Kidney epithelial cell (primary cell): ENCODE results near the gene NBAS. TPM values are rescaled to one million over a fixed set of nuclear protein-coding genes. Genes with fewer than 3 reads are reported as not detected.

Experiments used
- DNase-seq: peaks from one replicate; pipeline ENCODE4 v3.0.0-alpha.2; 2010; ENCODE audit warnings: low read depth
- H3K27me3 ChIP-seq: 2 replicates; pipeline ENCODE4 v1.6.0; 2011; ENCODE audit warnings: low read length; ENCODE audit not compliant: control insufficient read depth, insufficient read depth
- H3K36me3 ChIP-seq: 2 replicates; pipeline ENCODE4 v1.5.1; 2011; ENCODE audit warnings: low read length; ENCODE audit not compliant: control insufficient read depth, insufficient read depth
- H3K4me3 ChIP-seq: 2 replicates; pipeline ENCODE4 v1.5.1; 2011; ENCODE audit warnings: low read depth, mild to moderate bottlenecking, control low read depth, low read length
- CTCF ChIP-seq: IDR thresholded peaks from 2 replicates; pipeline ENCODE4 v1.5.1; 2011; ENCODE audit warnings: mild to moderate bottlenecking, moderate library complexity, low read length, control low read depth, inconsistent platforms; ENCODE audit not compliant: insufficient read depth, poor library complexity, severe bottlenecking
- total RNA-seq: library from RNA; depleted of rRNA; stranded (reverse); fragments of >200 nt; gene quantifications from 2 replicates; pipeline ENCODE4 v1.2.3, GENCODE V29; 2015

Gene NBAS
- total RNA-seq, 1 donor from 2014 or later: 67.0 TPM

DNA sequence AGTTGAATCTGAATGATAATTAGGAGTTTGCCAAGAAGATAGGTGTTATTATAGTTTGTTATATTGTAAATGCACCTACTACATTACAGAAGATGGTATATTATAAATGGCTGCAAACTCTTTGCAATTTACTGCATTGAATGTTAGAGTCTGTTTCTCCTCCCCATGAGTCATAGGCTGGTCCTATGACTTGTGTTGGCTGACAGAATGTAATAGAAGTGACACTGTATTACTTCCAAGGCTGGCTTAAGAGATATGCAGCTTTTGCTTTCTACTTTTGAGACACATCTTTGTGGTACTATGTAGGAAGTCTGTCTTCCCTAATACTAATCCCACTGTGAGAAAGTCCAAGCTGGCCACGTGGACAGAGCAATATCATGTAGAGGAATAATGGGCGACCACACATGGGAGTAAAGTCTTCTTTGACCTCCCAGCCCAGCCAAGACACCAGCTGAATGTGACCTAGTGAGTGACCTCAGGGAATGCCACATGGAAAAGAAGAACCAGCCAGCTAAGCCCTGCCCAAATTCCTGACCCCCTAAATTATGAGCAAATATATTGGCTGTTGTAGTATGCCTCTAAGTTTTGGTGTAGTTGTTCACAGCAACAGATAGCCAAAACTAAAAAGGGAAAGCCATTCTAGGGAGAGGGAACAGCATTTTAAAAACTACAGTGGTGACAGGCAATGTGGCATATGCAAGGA is 23.8 kb upstream of the NBAS start:
- Histone ChIP-seq H3K36me3 (no peaks in the 10 kb centered on the region), H3K27me3 (no peaks in the 10 kb centered on the region), H3K4me3 (no peak overlapping the region)
- DNase-seq: no peak
- no peak for TF ChIP-seq CTCF

- TF ChIP-seq CTCF: no peak
- no peak for DNase-seq
- Histone ChIP-seq H3K27me3 (no peaks in the 10 kb centered on the region), H3K36me3 (no peaks in the 10 kb centered on the region), H3K4me3 (no peak overlapping the region)
Observed at GRCh38 chr2:15584316-15584715, 23.2 kb upstream of the NBAS start.

DNA sequence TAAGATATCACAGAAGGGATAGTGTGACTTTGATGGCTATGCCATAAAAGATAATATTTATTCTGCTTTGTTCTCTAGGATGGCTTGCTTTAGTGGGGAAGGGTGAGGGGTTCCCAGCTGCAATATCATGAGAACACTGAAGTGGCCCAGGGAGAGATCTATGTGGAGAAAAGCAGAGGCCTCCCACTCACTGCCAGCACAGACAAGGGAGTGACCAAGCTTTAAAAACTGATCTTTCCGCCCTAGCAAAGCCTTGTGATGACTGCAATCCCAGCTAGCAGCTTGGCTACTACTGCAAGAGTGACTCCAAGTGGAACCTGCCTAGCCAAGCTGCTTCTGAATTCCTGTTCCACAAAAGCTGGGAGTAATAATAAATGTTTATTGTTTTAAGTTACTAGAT is 22.7 kb upstream of the NBAS start:
- H3K36me3 ChIP-seq: no peaks in the 10 kb centered on the region
- no peaks in the 10 kb centered on the region for H3K27me3 ChIP-seq
- DNase-seq: no peak
- H3K4me3 ChIP-seq: no peak overlapping the region
- no peak for TF ChIP-seq CTCF

- Histone ChIP-seq H3K27me3 (no peaks in the 10 kb centered on the region), H3K36me3 (no peaks in the 10 kb centered on the region), H3K4me3 (no peak overlapping the region)
- DNase-seq: no peak
- TF ChIP-seq CTCF: no peak
Observed at GRCh38 chr2:15582710-15583357, 21.7 kb upstream of the NBAS start.

GRCh38 chr2:15580451-15580850 is 19.3 kb upstream of the NBAS start:
- Histone ChIP-seq H3K27me3 (no peaks in the 10 kb centered on the region), H3K4me3 (no peak overlapping the region), H3K36me3 (no peaks in the 10 kb centered on the region)
- no peak for TF ChIP-seq CTCF
- no peak for DNase-seq

DNA sequence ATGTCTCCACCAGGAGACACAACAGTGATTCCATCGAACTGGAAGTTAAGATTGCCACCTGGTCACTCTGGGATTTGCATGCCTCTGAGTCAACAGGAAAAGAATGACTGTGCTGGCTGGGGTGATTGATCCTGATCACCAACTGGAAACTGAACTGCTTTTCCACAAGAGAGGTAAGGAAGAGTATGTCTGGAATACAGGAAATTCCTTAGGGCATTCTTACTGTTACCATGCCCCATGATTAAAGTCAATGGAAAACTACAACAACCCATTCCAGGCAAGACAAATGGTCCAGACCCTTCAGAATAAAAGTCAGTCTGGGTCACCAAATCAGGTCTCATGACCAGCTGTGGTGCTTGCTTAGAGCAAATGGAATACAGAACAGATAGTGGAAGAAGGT is 18.5 kb upstream of the NBAS start:
- no peak for TF ChIP-seq CTCF
- no peaks in the 10 kb centered on the region for H3K27me3 ChIP-seq
- no peaks in the 10 kb centered on the region for H3K36me3 ChIP-seq
- DNase-seq: no peak
- no peak overlapping the region for H3K4me3 ChIP-seq
